ENCODE data around the gene TEX38.

- TF ChIP-seq, protein P1, sequence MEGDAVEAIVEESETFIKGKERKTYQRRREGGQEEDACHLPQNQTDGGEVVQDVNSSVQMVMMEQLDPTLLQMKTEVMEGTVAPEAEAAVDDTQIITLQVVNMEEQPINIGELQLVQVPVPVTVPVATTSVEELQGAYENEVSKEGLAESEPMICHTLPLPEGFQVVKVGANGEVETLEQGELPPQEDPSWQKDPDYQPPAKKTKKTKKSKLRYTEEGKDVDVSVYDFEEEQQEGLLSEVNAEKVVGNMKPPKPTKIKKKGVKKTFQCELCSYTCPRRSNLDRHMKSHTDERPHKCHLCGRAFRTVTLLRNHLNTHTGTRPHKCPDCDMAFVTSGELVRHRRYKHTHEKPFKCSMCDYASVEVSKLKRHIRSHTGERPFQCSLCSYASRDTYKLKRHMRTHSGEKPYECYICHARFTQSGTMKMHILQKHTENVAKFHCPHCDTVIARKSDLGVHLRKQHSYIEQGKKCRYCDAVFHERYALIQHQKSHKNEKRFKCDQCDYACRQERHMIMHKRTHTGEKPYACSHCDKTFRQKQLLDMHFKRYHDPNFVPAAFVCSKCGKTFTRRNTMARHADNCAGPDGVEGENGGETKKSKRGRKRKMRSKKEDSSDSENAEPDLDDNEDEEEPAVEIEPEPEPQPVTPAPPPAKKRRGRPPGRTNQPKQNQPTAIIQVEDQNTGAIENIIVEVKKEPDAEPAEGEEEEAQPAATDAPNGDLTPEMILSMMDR (conservative IDR thresholded peaks at IDR 0.05; ENCODE audit: low read length): no peak
- TF ChIP-seq EZH2phosphoT487 (IDR thresholded peaks at IDR 0.05; ENCODE audit: borderline replicate concordance, low read depth, low read length): no peak
Observed at GRCh38 chr1:46676531-46676930, 4.9 kb downstream of the TEX38 start.

Measured in OCI-LY7 (cell line).